ENCODE results near the gene KCNA3.

DNA sequence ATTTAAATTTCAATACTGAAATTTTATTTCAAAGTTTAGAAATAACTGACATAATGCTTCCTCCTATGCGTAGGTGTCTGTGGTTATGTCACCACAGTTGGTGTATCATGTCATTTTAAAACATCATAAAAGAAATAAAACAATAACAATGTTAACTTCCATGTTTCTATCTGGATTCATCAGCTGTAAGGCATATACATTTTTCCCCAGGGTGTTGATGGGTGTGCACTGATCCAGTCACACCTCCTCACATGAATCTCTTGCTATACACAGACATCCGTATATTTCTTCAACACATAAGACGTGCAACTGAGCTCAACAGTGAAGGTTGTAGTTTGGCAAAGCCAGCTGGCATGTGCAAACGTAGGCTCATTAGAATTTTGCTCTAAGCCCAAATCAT lies 6.2 kb downstream of the KCNA3 start:
- TF ChIP-seq CTCF (IDR thresholded peaks at IDR 0.05), result no peak
- no peak for TF ChIP-seq POLR2A (IDR thresholded peaks at IDR 0.05)

All from testis (tissue), 2 donors.